LNCaP clone FGC (cell line): ENCODE data around the gene RAD51B.

Experiments
- DNase-seq: peaks from one replicate; pipeline ENCODE4 v3.0.0-alpha.2; 2011; ENCODE audit warnings: low read depth
- H3K4me3 ChIP-seq: 2 replicates; pipeline ENCODE4 v1.5.1; 2011; ENCODE audit warnings: mild to moderate bottlenecking, low read depth, low read length, control low read depth
- CTCF ChIP-seq: IDR thresholded peaks from 2 replicates; pipeline ENCODE4 v1.5.1; 2012; ENCODE audit warnings: mild to moderate bottlenecking; ENCODE audit not compliant: control insufficient read depth, insufficient read depth; ENCODE audit errors: extremely low read depth

The RAD51B gene

DNA sequence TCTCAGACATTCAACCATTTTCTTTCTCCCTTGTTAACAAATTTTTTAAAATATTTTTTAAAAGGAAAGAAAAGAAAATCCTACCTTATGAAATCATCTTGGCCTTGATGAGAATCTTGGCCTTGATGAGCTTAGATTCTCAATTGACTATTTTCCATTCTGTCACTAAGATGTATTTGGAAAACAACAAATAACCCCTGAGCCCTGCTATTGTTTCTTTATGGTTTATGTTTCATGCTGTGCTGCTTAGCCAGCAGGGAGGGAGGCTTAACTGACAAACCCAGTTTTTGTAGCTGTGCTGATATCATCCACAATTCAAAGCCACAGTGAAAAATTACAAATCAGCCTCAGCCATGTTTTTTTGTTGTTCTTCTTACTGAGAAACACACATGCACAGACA is 404.1 kb downstream of the RAD51B start:
- no peak for TF ChIP-seq CTCF
- H3K4me3 ChIP-seq = no peak overlapping the region
- DNase-seq = no peak

DNA sequence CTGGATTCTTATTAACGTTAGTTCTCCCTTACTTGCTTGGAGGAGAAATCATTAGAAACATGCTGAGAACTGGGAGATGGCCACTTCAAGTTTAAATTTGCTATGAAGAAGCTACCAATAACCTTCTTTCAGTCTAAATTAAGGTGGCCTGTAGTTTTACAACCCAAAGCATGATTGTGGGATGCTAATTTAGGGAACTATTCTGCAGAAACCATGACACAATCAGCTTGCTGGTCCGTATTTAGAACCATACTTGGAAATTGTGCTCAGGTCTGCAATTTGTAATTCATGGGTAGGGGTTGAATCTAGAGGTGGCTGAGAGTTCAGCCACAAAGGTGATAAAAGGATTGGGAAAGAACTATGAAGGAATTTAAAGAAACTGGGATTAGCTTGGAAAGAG is 405.7 kb downstream of the RAD51B start:
- H3K4me3 ChIP-seq = no peak overlapping the region
- no peak for TF ChIP-seq CTCF
- no peak for DNase-seq

DNA sequence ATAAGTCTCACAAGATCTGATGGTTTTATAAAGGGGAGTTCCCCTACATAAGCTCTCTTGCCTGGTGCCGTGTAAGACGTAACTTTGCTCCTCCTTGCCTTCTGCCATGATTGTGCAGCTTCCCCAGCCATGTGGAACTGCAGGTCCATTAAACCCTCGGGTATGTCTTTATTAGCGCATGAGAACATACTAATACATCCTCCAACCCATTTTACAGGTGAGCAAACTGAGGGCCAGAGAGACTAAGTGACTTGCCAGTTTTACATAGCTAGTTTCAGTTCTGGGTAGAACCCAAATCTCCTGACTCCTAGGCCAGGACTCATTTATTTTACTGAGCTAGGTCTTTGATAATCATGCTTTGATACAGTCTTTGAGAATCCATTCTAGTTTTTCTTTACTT is 406.9 kb downstream of the RAD51B start:
- H3K4me3 ChIP-seq = no peak overlapping the region
- no peak for DNase-seq
- TF ChIP-seq CTCF = no peak

GRCh38 chr14:68228656-68229055 is 409.1 kb downstream of the RAD51B start:
- no peak for TF ChIP-seq CTCF
- DNase-seq = no peak
- H3K4me3 ChIP-seq = no peak overlapping the region

DNA sequence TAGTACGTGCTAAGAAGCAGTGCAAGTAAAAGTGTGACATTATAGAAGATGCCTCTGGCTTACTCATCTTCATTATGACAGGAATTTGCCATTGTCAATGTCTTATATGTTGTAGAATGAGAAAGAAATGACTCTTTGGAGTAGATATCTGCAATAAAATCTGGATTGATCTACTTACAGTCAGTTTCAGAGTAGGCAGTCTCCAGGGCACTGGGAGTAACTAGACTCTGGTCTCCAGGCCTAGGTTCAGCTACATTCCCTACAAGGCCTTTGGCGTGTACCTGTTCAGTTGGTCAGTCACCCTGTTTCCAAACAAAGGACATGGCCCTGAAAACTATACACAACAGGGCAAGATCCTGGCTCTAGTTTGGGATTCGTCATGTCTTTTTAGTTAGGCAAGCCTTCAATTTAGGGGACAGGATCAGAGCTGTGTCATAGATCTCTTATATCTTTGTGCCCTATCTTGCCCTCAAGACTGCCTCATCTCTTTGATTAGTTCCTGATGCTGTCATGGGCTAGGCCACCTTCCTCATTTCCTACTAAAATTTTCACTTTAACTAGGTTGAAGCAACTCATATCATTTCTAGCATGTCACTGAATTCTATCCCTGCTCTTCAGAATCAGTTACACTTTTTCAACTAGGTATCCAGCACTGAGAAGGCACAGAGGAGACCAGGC is 410.0 kb downstream of the RAD51B start:
- DNase-seq = no peak
- no peak overlapping the region for H3K4me3 ChIP-seq
- no peak for TF ChIP-seq CTCF

GRCh38 chr14:68230202-68230949 is 410.8 kb downstream of the RAD51B start:
- H3K4me3 ChIP-seq = no peak overlapping the region
- no peak for DNase-seq
- TF ChIP-seq CTCF = no peak
